ENCODE measurements around the gene ZNHIT6. TPM values are rescaled to one million over a fixed set of nuclear protein-coding genes. Genes with fewer than 3 reads are reported as not detected.

ZNHIT6 gene
- total RNA-seq, 1 donor from 2014 or later = 20.0 TPM

DNA sequence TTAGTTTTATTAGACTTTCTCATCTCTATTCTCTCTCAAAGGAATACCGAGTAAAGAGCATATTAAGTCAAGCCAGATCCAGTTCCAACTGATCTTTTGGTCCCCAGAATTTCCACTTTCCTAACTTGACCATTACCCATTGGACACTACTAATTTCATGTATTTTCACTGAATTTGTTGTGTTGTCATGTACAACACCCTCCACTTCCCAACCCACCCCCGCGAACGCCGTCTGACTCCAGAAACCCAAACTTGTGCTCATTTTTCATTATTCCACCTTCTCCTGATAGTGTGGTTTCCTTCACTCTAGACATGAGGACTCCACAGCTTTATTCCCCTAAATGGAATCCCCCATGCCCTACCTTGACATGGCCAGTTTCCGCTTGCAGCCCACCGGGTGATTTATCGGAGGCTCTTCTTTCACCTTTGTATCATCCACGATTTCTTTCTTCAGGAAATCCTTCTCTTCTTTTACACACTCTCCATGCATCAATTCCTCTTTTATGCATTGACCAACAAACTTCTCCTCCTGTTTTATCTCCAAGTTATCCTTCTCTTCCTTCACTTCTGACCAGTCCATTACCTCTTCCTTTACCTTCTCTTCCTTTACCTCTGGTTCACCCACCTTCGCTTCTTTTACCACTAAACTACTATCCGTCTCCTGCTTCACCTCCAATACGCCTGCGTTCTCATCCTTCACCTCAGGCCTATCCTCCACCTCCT is 805 bp downstream of the ZNHIT6 start:
- no peaks in the 10 kb centered on the region for H3K9me3 Mint-ChIP-seq (ENCODE audit: unreplicated experiment)
- H3K4me1 Mint-ChIP-seq (ENCODE audit: unreplicated experiment) = peaks cover 10% of the 10 kb centered on the region
- H3K27ac Mint-ChIP-seq (ENCODE audit: unreplicated experiment) = no peak overlapping the region
- no peak for DNase-seq (ENCODE audit: extremely low spot score, unreplicated experiment)
- no peaks in the 10 kb centered on the region for H3K27me3 Mint-ChIP-seq (ENCODE audit: unreplicated experiment)
- TF ChIP-seq, protein P1, sequence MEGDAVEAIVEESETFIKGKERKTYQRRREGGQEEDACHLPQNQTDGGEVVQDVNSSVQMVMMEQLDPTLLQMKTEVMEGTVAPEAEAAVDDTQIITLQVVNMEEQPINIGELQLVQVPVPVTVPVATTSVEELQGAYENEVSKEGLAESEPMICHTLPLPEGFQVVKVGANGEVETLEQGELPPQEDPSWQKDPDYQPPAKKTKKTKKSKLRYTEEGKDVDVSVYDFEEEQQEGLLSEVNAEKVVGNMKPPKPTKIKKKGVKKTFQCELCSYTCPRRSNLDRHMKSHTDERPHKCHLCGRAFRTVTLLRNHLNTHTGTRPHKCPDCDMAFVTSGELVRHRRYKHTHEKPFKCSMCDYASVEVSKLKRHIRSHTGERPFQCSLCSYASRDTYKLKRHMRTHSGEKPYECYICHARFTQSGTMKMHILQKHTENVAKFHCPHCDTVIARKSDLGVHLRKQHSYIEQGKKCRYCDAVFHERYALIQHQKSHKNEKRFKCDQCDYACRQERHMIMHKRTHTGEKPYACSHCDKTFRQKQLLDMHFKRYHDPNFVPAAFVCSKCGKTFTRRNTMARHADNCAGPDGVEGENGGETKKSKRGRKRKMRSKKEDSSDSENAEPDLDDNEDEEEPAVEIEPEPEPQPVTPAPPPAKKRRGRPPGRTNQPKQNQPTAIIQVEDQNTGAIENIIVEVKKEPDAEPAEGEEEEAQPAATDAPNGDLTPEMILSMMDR (IDR thresholded peaks at IDR 0.05) = no peak
- H3K4me3 Mint-ChIP-seq (ENCODE audit: unreplicated experiment) = no peak overlapping the region
- H3K36me3 Mint-ChIP-seq (ENCODE audit: unreplicated experiment) = peaks cover 26% of the 10 kb centered on the region

DNA sequence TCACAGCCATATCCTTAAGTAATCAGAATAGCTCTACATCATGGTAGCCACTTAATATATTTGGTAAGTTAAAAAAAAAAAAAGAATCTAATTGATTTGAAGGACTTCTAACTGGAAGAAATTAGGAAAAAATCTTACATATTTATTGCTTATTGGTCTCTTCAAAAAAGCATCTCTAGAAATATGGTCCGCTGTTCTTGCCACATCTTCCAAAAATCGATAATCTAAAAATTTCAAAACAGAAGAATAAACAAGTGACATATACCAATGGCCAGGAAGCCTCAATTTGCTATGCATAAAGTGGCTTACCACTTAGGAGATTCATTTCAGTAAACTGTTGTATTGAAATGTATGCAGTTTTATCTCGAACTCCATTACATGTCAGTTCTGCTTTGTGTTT is 2.3 kb downstream of the ZNHIT6 start:
- no peaks in the 10 kb centered on the region for H3K27me3 Mint-ChIP-seq (ENCODE audit: unreplicated experiment)
- no peak for DNase-seq (ENCODE audit: extremely low spot score, unreplicated experiment)
- no peaks in the 10 kb centered on the region for H3K9me3 Mint-ChIP-seq (ENCODE audit: unreplicated experiment)
- no peak overlapping the region for H3K4me3 Mint-ChIP-seq (ENCODE audit: unreplicated experiment)
- peaks cover 10% of the 10 kb centered on the region for H3K4me1 Mint-ChIP-seq (ENCODE audit: unreplicated experiment)
- TF ChIP-seq, protein P1 (IDR thresholded peaks at IDR 0.05) = no peak
- peaks cover 34% of the 10 kb centered on the region for H3K36me3 Mint-ChIP-seq (ENCODE audit: unreplicated experiment)
- no peak overlapping the region for H3K27ac Mint-ChIP-seq (ENCODE audit: unreplicated experiment)

DNA sequence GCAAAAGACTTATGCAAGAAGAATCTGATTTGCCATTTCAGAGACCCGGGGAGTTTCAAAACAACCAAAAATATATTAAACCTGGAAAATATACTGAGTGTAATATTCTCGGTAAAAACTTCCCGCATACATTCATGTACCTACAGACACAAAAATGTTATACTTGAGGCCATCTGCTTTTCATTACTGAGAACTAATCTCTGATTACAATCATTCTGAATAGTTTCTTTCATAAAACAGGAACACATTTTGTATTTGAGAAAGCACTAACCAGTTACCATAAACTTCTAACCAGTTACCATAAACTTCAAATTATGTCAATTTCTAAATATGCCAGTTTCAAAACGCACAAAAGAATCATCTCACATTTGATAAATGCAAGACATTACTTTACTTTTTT is 7.8 kb downstream of the ZNHIT6 start:
- Mint-ChIP-seq H3K27me3 (ENCODE audit: unreplicated experiment) (no peaks in the 10 kb centered on the region), H3K4me3 (ENCODE audit: unreplicated experiment) (no peak overlapping the region), H3K4me1 (ENCODE audit: unreplicated experiment) (peaks cover 8% of the 10 kb centered on the region), H3K36me3 (ENCODE audit: unreplicated experiment) (peaks cover 50% of the 10 kb centered on the region), H3K9me3 (ENCODE audit: unreplicated experiment) (no peaks in the 10 kb centered on the region), H3K27ac (ENCODE audit: unreplicated experiment) (no peak overlapping the region)
- TF ChIP-seq, protein P1 (IDR thresholded peaks at IDR 0.05) = no peak
- no peak for DNase-seq (ENCODE audit: extremely low spot score, unreplicated experiment)

DNA sequence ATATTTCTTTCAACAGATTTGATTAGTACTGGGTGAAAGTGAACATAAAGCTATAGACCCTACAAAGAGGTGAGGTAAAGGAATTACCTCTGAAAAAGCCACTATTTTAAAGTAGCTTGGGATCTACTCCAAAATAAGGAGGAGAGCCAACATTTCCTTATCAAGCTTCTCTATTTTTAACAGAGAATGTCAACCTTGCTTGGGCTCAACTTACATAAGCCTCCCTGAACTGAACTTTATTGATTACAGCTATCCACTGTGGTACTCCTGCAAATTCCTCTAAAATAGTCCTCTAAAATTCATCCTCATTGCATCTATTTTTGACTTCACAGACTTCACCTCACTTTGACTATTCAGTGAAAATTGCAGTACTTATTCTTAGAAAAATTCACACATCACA is 10.3 kb downstream of the ZNHIT6 start:
- no peaks in the 10 kb centered on the region for H3K27me3 Mint-ChIP-seq (ENCODE audit: unreplicated experiment)
- no peaks in the 10 kb centered on the region for H3K9me3 Mint-ChIP-seq (ENCODE audit: unreplicated experiment)
- H3K36me3 Mint-ChIP-seq (ENCODE audit: unreplicated experiment) = peaks cover 41% of the 10 kb centered on the region
- no peak overlapping the region for H3K4me3 Mint-ChIP-seq (ENCODE audit: unreplicated experiment)
- no peak overlapping the region for H3K27ac Mint-ChIP-seq (ENCODE audit: unreplicated experiment)
- H3K4me1 Mint-ChIP-seq (ENCODE audit: unreplicated experiment) = peaks cover 11% of the 10 kb centered on the region
- no peak for DNase-seq (ENCODE audit: extremely low spot score, unreplicated experiment)
- TF ChIP-seq, protein P1 (IDR thresholded peaks at IDR 0.05) = no peak

DNA sequence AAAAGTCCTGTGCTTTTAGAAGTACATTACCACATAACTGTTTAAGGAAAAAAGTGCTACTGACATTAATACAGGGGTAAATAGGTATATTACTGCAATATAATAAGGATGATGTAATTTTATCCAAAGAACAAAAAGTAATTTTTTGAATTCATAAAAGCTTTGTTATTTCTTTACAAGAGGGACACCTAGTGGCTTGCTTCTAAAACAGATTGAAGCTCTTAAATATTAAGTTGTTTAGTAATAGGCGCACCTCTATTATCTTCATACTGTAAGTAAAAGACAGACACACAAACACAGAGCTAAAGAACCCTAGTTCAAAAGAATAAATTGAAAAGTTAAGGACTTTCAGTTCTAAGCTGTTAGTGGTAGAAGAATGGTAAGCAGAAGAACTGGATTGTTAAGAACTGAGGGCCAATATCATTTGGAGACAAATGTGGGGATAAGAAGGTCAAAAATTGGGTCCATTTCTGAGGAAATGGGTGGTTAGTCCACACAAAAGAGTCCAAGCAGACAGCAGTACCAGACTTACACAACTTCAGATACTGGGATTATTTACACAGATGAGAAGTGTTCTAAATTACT is 15.4 kb downstream of the ZNHIT6 start:
- TF ChIP-seq, protein P1 (IDR thresholded peaks at IDR 0.05) = peak; percentile 69
- peak overlapping the region; percentile 27 for H3K27ac Mint-ChIP-seq (ENCODE audit: unreplicated experiment)
- H3K27me3 Mint-ChIP-seq (ENCODE audit: unreplicated experiment) = no peaks in the 10 kb centered on the region
- no peak overlapping the region for H3K4me3 Mint-ChIP-seq (ENCODE audit: unreplicated experiment)
- no peaks in the 10 kb centered on the region for H3K9me3 Mint-ChIP-seq (ENCODE audit: unreplicated experiment)
- DNase-seq (ENCODE audit: extremely low spot score, unreplicated experiment) = no peak
- H3K4me1 Mint-ChIP-seq (ENCODE audit: unreplicated experiment) = peaks cover 32% of the 10 kb centered on the region
- peaks cover 12% of the 10 kb centered on the region for H3K36me3 Mint-ChIP-seq (ENCODE audit: unreplicated experiment)
